ENCODE data around the gene SOX6. TPM values are rescaled to one million over a fixed set of nuclear protein-coding genes. Genes with fewer than 3 reads are reported as not detected.

Gene SOX6
- polyA plus RNA-seq, 1 donor (not counting 4 experiments of a cell fraction or from before 2014, with no cell fraction given), result 6.0 TPM

- H3K9me3 ChIP-seq (ENCODE audit: control insufficient read depth, low read depth, low read length), result no peaks in the 10 kb centered on the region
- H3K36me3 ChIP-seq (ENCODE audit: control insufficient read depth in 2 of 2, extremely low read depth in 1 of 2, insufficient read depth in 2 of 2, low read length in 2 of 2), result peaks cover 0 to 2% of the 10 kb centered on the region in 2 experiments
- no peaks in the 10 kb centered on the region for H3K79me2 ChIP-seq (ENCODE audit: control insufficient read depth, insufficient read depth, low read length)
- DNase-seq (ENCODE audit: low read depth, low spot score), result no peak
- FAIRE-seq, result peak; percentile 39
- H3K9me1 ChIP-seq (ENCODE audit: control insufficient read depth, extremely low read depth, insufficient read depth, low read length), result peaks cover 3% of the 10 kb centered on the region
- H2AFZ ChIP-seq (ENCODE audit: control insufficient read depth, low read length), result peak overlapping the region; percentile 87
- H3K27ac ChIP-seq (ENCODE audit: control insufficient read depth, insufficient read depth, low read length), result peak overlapping the region; percentile 98
- dilution Hi-C loops (cut with MboI; ENCODE audit: extremely low pct_ligation_motif_present, low sequenced_read_pairs), result no loop called here
- H3K4me3 ChIP-seq (ENCODE audit: control insufficient read depth in 2 of 3, extremely low read depth in 1 of 3, insufficient read depth in 2 of 3, low read depth in 1 of 3, low read length in 3 of 3), result peak overlapping the region in 1 of 3 experiments; percentile 36
- H3K27me3 ChIP-seq (ENCODE audit: control insufficient read depth, extremely low read depth, insufficient read depth, low read length), result no peaks in the 10 kb centered on the region
- peaks cover 65% of the 10 kb centered on the region for H3K4me1 ChIP-seq (ENCODE audit: control insufficient read depth, extremely low read depth, insufficient read depth, low read length)
- H4K20me1 ChIP-seq (ENCODE audit: control insufficient read depth, extremely low read depth, insufficient read depth, low read length), result no peaks in the 10 kb centered on the region
- TF ChIP-seq CTCF (optimal IDR thresholded peaks at IDR 0.05 in 1 of 3, IDR thresholded peaks at IDR 0.05 in 1 of 3, conservative IDR thresholded peaks at IDR 0.05 in 1 of 3; ENCODE audit: extremely low read depth in 1 of 3, insufficient read depth in 2 of 3, low read length in 3 of 3), result no peak
- TF ChIP-seq EZH2 (IDR thresholded peaks at IDR 0.05; ENCODE audit: low read length), result no peak
- peak overlapping the region; percentile 85 for H3K9ac ChIP-seq (ENCODE audit: control insufficient read depth, extremely low read depth, insufficient read depth, low read length)
- peak overlapping the region; percentile 59 for H3K4me2 ChIP-seq (ENCODE audit: control insufficient read depth, extremely low read depth, insufficient read depth, low read depth, low read length)
These were observed 387.8 kb downstream of the SOX6 start for GRCh38 chr11:15968461-15969130.

GRCh38 chr11:15967966-15968365 lies 388.4 kb downstream of the SOX6 start:
- H3K4me2 ChIP-seq (ENCODE audit: control insufficient read depth, extremely low read depth, insufficient read depth, low read depth, low read length), result peak overlapping the region; percentile 59
- no peak for FAIRE-seq
- peak overlapping the region; percentile 98 for H3K27ac ChIP-seq (ENCODE audit: control insufficient read depth, insufficient read depth, low read length)
- peak overlapping the region; percentile 87 for H2AFZ ChIP-seq (ENCODE audit: control insufficient read depth, low read length)
- no peaks in the 10 kb centered on the region for H3K27me3 ChIP-seq (ENCODE audit: control insufficient read depth, extremely low read depth, insufficient read depth, low read length)
- peak overlapping the region; percentile 85 for H3K9ac ChIP-seq (ENCODE audit: control insufficient read depth, extremely low read depth, insufficient read depth, low read length)
- H3K4me1 ChIP-seq (ENCODE audit: control insufficient read depth, extremely low read depth, insufficient read depth, low read length), result peaks cover 65% of the 10 kb centered on the region
- peaks cover 3% of the 10 kb centered on the region for H3K9me1 ChIP-seq (ENCODE audit: control insufficient read depth, extremely low read depth, insufficient read depth, low read length)
- dilution Hi-C loops (cut with MboI; ENCODE audit: extremely low pct_ligation_motif_present, low sequenced_read_pairs), result no loop called here
- H3K9me3 ChIP-seq (ENCODE audit: control insufficient read depth, low read depth, low read length), result no peaks in the 10 kb centered on the region
- H3K4me3 ChIP-seq (ENCODE audit: control insufficient read depth in 2 of 3, extremely low read depth in 1 of 3, insufficient read depth in 2 of 3, low read depth in 1 of 3, low read length in 3 of 3), result no peak overlapping the region
- peak; percentile 28 for DNase-seq (ENCODE audit: low read depth, low spot score)
- peaks cover 0 to 1% of the 10 kb centered on the region in 2 experiments for H3K36me3 ChIP-seq (ENCODE audit: control insufficient read depth in 2 of 2, extremely low read depth in 1 of 2, insufficient read depth in 2 of 2, low read length in 2 of 2)
- no peaks in the 10 kb centered on the region for H3K79me2 ChIP-seq (ENCODE audit: control insufficient read depth, insufficient read depth, low read length)
- no peaks in the 10 kb centered on the region for H4K20me1 ChIP-seq (ENCODE audit: control insufficient read depth, extremely low read depth, insufficient read depth, low read length)
- TF ChIP-seq CTCF (optimal IDR thresholded peaks at IDR 0.05 in 1 of 3, IDR thresholded peaks at IDR 0.05 in 1 of 3, conservative IDR thresholded peaks at IDR 0.05 in 1 of 3; ENCODE audit: extremely low read depth in 1 of 3, insufficient read depth in 2 of 3, low read length in 3 of 3) (no peak), EZH2 (IDR thresholded peaks at IDR 0.05; ENCODE audit: low read length) (no peak)

Measured in keratinocyte (primary cell).